K562 (cell line): Measurements from ENCODE around the gene CECR2. TPM values are rescaled to one million over a fixed set of nuclear protein-coding genes. Genes with fewer than 3 reads are reported as not detected.
A peak's percentile ranks its signal among the peaks of the same experiment; 100 is the strongest.

ENCODE experiments used
- BHLHE40 ChIP-seq: IDR thresholded peaks from 2 replicates; pipeline ENCODE4 v1.6.1; 2011; ENCODE audit warnings: low read length, improper control_type of control experiment
- CTBP1 ChIP-seq: fragments of 450-650 bp; IDR thresholded peaks from 2 replicates; pipeline ENCODE4 v1.6.1; 2016; ENCODE audit warnings: borderline replicate concordance
- ELF1 ChIP-seq: fragments of 200-800 bp; sonication (Bioruptor generic); IDR thresholded peaks from 2 replicates; pipeline ENCODE4 v1.6.1; 2016; ENCODE audit warnings: missing genetic modification characterization, missing compliant biosample characterization
- FOXK2 ChIP-seq, 2 experiments: fragments of 450-650 bp; IDR thresholded peaks in 1 of 2; conservative IDR thresholded peaks in 1 of 2; 2 replicates each; pipeline ENCODE4 v1.6.1; 2016; ENCODE audit warnings: low read depth in 2 of 2, mild to moderate bottlenecking in 1 of 2
- GABPA ChIP-seq: fragments of 200-800 bp; sonication (Bioruptor generic); conservative IDR thresholded peaks from 2 replicates; pipeline ENCODE4 v1.6.1; 2016; ENCODE audit warnings: low read depth, missing genetic modification characterization, missing compliant biosample characterization
- MAZ ChIP-seq, 2 experiments: fragments of 450-650 bp in 1 of 2; sonication (generic) in 1 of 2; formaldehyde crosslinking; IDR thresholded peaks in 1 of 2; conservative IDR thresholded peaks in 1 of 2; 2 replicates each; pipeline versions ENCODE4 v1.4.0 to v1.5.0; 2020; ENCODE audit warnings: mild to moderate bottlenecking in 1 of 2, missing genetic modification reagents in 1 of 2
- NR2C2 ChIP-seq, 2 experiments: fragments of 200-800 bp in 1 of 2; sonication (Bioruptor generic) in 1 of 2; sonication (generic) in 1 of 2; formaldehyde crosslinking in 1 of 2; IDR thresholded peaks; 2 replicates each; pipeline versions ENCODE4 v1.6.1 to v1.8.0; 2016 to 2022; ENCODE audit warnings: mild to moderate bottlenecking in 1 of 2, missing compliant biosample characterization in 1 of 2, missing genetic modification characterization in 1 of 2, missing genetic modification reagents in 1 of 2
- RAD21 ChIP-seq, 2 experiments: fragments of 250-450 bp in 1 of 2; fragments of 450-650 bp in 1 of 2; sonication (Bioruptor Pico) in 1 of 2; formaldehyde crosslinking in 1 of 2; IDR thresholded peaks in 1 of 2; conservative IDR thresholded peaks in 1 of 2; 2 replicates each; pipeline versions ENCODE4 v1.4.0 to v1.8.0; 2020 to 2022; ENCODE audit warnings: mild to moderate bottlenecking in 2 of 2, moderate library complexity in 1 of 2
- SMAD4 ChIP-seq: fragments of 250-450 bp; sonication (Bioruptor Pico); conservative IDR thresholded peaks from 2 replicates; pipeline ENCODE4 v1.8.0; 2021; ENCODE audit warnings: inconsistent platforms, mild to moderate bottlenecking, moderate library complexity
- SOX6 ChIP-seq: fragments of 450-650 bp; IDR thresholded peaks from 2 replicates; pipeline ENCODE4 v1.6.1; 2014; ENCODE audit warnings: mild to moderate bottlenecking
- polyA plus RNA-seq, 8 experiments: library from polyadenylated mRNA; depleted of rRNA in 4 of 8; stranded (reverse) in 5 of 8; unstranded in 3 of 8; fragments of >200 nt; fragmentation: Nextera tagmentation in 2 of 8; fragmentation: Illumina TruSeq in 1 of 8; extraction: Ambion mirVana in 2 of 8; extraction: Trizol in 1 of 8; gene quantifications; 2 replicates each; pipeline versions ENCODE4 v1.2.1 to v1.2.3, GENCODE V29; 2011 to 2014; ENCODE audit warnings: inconsistent platforms in 1 of 8, missing spikeins in 1 of 8
- total RNA-seq, 7 experiments: library from RNA; depleted of rRNA in 6 of 7; stranded (reverse); fragments of >200 nt in 6 of 7; fragmentation: Illumina TruSeq in 2 of 7; extraction: Trizol in 2 of 7; gene quantifications; 2 replicates each; pipeline versions ENCODE4 v1.2.1 to v1.2.3, GENCODE V29; 2011 to 2021; ENCODE audit warnings: low replicate concordance in 1 of 7
- TF ChIP-seq, protein P1 (sequence below), 2 experiments: fragments of 450-650 bp in 1 of 2; sonication (generic) in 1 of 2; formaldehyde crosslinking in 1 of 2; IDR thresholded peaks; 2 replicates each; pipeline versions ENCODE4 v1.7.1 to v1.9.0; 2016 to 2022; ENCODE audit warnings: inconsistent platforms in 1 of 2, mild to moderate bottlenecking in 1 of 2, missing genetic modification reagents in 1 of 2
- TF ChIP-seq, protein P2 (sequence below), 2 experiments: IDR thresholded peaks; 2 replicates each; pipeline ENCODE4 v1.6.1; 2012; ENCODE audit warnings: improper control_type of control experiment in 2 of 2, low read depth in 2 of 2, low read length in 2 of 2, borderline replicate concordance in 1 of 2
- TF ChIP-seq, protein P3 (sequence below): fragments of 450-650 bp; IDR thresholded peaks from 2 replicates; pipeline ENCODE4 v1.6.1; 2016

The CECR2 gene
- total and polyA plus RNA-seq, 9 of the 15 experiments (the other 6 are each of a cell fraction or from before 2014, with no cell fraction given): 0.01 to 1.00 (median 0.27) TPM

DNA sequence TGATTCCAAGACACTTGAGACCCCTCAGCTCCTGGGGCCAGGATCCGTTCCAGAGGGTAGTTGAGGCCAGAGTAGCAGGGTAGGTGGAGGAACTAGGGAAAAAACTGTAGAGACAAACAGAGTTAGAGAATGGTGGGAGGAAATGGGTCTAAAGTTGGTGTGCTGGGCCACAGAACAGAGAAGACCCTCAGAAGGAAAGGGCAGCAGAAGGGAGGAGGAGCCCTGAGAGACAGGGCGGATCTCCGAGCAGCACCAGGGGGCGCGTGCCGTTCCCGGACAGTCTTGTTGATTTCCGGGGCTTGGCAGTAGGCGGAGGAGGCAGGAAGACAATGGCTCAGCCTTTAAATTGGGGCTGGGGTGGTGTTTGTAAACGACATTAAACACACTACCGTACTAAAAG is 2.4 kb upstream of the CECR2 start (continued):
- TF ChIP-seq ELF1 (tag) (peak; percentile 77), GABPA (tag) (peak; percentile 59), CTBP1 (peak; percentile 35; the same call in 1 of the 2 replicates), FOXK2 (conservative IDR thresholded peaks at IDR 0.05 in 1 of 2, IDR thresholded peaks at IDR 0.05 in 1 of 2; ENCODE audit: low read depth in 2 of 2) (peak; percentile 64 to 69; a peak in 2 of 4 replicates), MAZ (CRISPR knock-in tag; conservative IDR thresholded peaks at IDR 0.05 in 1 of 2, IDR thresholded peaks at IDR 0.05 in 1 of 2) (peak in 1 of 2 experiments; percentile 34; a peak in 1 of 4 replicates), NR2C2 (CRISPR knock-in tag; IDR thresholded peaks at IDR 0.05) (no peak), NR2C2 (tag; IDR thresholded peaks at IDR 0.05) (peak; percentile 23; the same call in 1 of the 2 replicates), SOX6 (0 out of 2 replicates have a peak, but pooled peaks have one; percentile 45), RAD21 (CRISPR knock-in tag; conservative IDR thresholded peaks at IDR 0.05 in 1 of 2, IDR thresholded peaks at IDR 0.05 in 1 of 2) (peak in 1 of 2 experiments; percentile 50; a peak in 2 of 4 replicates), BHLHE40 (0 out of 2 replicates have a peak, but pooled peaks have one; percentile 33), SMAD4 (CRISPR knock-in tag) (peak; percentile 56)
- TF ChIP-seq, protein P1, sequence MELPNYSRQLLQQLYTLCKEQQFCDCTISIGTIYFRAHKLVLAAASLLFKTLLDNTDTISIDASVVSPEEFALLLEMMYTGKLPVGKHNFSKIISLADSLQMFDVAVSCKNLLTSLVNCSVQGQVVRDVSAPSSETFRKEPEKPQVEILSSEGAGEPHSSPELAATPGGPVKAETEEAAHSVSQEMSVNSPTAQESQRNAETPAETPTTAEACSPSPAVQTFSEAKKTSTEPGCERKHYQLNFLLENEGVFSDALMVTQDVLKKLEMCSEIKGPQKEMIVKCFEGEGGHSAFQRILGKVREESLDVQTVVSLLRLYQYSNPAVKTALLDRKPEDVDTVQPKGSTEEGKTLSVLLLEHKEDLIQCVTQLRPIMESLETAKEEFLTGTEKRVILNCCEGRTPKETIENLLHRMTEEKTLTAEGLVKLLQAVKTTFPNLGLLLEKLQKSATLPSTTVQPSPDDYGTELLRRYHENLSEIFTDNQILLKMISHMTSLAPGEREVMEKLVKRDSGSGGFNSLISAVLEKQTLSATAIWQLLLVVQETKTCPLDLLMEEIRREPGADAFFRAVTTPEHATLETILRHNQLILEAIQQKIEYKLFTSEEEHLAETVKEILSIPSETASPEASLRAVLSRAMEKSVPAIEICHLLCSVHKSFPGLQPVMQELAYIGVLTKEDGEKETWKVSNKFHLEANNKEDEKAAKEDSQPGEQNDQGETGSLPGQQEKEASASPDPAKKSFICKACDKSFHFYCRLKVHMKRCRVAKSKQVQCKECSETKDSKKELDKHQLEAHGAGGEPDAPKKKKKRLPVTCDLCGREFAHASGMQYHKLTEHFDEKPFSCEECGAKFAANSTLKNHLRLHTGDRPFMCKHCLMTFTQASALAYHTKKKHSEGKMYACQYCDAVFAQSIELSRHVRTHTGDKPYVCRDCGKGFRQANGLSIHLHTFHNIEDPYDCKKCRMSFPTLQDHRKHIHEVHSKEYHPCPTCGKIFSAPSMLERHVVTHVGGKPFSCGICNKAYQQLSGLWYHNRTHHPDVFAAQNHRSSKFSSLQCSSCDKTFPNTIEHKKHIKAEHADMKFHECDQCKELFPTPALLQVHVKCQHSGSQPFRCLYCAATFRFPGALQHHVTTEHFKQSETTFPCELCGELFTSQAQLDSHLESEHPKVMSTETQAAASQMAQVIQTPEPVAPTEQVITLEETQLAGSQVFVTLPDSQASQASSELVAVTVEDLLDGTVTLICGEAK (IDR thresholded peaks at IDR 0.05): peak; percentile 10; the same call in 1 of the 2 replicates
- TF ChIP-seq, protein P1 (CRISPR knock-in tag; IDR thresholded peaks at IDR 0.05): no peak
- TF ChIP-seq, protein P2, sequence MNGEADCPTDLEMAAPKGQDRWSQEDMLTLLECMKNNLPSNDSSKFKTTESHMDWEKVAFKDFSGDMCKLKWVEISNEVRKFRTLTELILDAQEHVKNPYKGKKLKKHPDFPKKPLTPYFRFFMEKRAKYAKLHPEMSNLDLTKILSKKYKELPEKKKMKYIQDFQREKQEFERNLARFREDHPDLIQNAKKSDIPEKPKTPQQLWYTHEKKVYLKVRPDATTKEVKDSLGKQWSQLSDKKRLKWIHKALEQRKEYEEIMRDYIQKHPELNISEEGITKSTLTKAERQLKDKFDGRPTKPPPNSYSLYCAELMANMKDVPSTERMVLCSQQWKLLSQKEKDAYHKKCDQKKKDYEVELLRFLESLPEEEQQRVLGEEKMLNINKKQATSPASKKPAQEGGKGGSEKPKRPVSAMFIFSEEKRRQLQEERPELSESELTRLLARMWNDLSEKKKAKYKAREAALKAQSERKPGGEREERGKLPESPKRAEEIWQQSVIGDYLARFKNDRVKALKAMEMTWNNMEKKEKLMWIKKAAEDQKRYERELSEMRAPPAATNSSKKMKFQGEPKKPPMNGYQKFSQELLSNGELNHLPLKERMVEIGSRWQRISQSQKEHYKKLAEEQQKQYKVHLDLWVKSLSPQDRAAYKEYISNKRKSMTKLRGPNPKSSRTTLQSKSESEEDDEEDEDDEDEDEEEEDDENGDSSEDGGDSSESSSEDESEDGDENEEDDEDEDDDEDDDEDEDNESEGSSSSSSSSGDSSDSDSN (IDR thresholded peaks at IDR 0.05; ENCODE audit: borderline replicate concordance in 1 of 2, low read depth in 2 of 2, low read length in 2 of 2): peak in 1 of 2 experiments; percentile 68; a peak in 1 of 4 replicates
- TF ChIP-seq, protein P3, sequence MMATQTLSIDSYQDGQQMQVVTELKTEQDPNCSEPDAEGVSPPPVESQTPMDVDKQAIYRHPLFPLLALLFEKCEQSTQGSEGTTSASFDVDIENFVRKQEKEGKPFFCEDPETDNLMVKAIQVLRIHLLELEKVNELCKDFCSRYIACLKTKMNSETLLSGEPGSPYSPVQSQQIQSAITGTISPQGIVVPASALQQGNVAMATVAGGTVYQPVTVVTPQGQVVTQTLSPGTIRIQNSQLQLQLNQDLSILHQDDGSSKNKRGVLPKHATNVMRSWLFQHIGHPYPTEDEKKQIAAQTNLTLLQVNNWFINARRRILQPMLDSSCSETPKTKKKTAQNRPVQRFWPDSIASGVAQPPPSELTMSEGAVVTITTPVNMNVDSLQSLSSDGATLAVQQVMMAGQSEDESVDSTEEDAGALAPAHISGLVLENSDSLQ: peak; percentile 62
